HTR-8/SVneo (cell line): ENCODE results near the gene KRT31.
"Not testable (repeated sequence)": the region's sequence is repeated elsewhere in the genome, so short reads cannot be mapped to it uniquely, and the experiment has no call there.

Experiments
- DNase-seq: peaks from one replicate; pipeline ENCODE4 v3.0.0; 2011; ENCODE audit warnings: low spot score, mixed read lengths; ENCODE audit not compliant: insufficient read length
- FAIRE-seq: peaks from 2 replicates; lab custom pipeline; 2011; peaks lifted over from hg19 to GRCh38; lab: Jason Lieb, UNC

KRT31 gene

DNA sequence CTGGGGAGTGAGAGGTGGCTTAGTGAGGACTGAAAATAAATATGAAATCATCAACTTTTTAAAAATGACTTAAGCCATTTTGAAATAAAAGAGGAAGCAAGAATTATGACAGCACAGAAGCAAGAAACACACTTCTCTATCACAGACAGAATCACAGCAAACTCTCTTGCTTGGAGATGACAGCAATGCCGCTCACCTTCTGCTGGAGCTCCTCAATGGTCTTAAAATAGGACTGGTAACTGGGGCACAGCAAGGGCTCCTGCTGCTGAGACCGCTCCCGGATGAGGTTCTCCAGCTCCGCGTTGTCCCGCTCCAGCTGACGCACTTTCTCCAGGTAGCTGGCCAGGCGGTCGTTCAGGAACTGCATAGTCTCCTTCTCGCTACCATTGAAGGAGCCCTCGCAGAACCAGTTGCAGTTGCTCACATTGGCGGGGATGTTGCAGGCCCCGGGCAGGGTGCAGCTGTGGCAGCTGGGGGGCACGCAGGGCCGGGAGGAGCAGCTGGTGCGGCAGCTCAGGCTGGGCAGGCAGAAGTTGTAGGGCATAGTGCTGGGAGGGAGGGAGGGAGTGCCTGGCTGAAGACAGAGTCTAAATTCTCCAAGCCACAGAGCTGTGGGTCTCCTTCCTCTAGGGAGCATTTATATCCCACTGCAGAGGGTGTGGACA, at the start of gene KRT31:
Gene KRT31 (minus strand): TSS at position 613 of the 665 bp plus-strand sequence. CDS start 69 bp downstream, at position 544.
- DNase-seq (no peak), FAIRE-seq (no peak)

DNA sequence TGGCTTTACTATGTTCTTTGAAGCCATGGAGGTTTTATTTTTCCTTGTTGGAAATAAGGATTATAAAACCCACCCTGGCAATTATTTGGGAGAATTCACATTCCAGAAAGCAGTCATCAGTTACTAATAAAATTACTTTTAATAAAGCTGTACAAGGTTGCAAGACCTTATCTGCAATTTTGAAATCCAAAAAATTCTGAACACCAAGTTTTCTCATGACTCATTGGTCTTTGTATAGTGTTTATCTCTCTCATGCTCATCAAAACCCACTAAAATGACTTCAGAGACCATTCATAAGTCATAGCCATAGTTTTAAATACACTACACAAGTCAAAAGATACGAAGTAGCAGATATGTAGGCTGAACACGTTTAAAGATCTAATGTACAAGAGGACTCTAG, 49.4 kb upstream of the KRT31 start:
- DNase-seq = no peak
- no peak for FAIRE-seq

DNA sequence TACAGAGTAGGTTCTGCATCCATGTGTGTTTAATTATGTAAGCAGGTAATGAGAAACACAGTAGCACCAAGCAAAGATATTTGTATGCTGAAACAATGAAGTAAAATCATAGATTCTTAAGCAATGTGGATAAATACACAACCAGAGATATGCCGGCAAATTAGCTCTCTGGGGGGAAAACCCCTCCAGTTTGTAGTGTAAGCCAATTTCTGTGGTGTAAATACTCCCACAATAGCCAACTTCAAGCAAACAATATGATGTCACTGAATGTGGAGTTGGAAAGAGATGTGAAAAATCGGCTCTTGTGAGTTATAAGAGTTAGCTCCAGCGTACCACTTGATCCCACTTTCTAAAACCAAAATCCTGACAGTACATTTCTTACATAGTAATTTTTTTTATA, 47.2 kb upstream of the KRT31 start:
- FAIRE-seq (no peak), DNase-seq (no peak)

DNA sequence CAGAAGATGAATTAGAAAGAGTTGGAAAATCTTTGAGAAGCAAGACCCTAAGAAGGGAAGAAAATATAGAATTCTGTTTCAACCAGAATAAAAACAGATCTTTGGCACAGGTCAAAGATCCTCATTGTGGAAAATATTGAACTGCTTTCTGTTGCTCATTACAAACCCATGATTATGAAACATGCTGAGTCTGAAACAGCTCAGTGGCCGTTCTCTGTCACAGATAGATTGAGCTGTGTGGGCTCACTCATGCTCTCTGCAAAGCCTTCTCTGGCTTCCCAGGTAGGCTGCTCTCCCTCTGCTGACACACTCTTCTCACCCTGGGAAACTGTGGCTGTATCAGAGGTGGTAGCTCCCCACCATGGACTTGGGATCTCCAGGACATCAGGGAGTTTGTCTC, 46.8 kb upstream of the KRT31 start:
- DNase-seq (no peak), FAIRE-seq (peak; percentile 28)

DNA sequence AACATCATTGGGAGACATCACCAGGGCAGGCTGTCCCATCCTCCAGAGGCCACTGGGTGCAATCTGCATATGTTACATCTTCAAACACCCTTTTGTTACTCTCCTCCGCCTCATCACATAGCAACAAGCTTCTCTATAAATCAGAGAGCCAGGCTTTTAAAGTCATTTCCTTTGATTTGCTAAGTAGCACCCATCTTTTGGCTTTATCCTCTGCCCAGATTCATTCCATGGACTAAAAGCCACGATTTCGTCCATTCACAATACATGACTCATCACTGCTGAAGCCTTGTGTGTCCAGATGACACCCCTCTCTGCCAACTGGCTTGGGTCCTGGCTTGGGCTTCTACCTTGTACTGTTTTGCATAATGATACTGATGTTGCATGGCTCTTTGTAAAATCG, 45.3 kb upstream of the KRT31 start:
- DNase-seq (peak; percentile 45), FAIRE-seq (peak; percentile 46)

- DNase-seq (no peak), FAIRE-seq (peak; percentile 83)
Observed at GRCh38 chr17:41440531-41441033, 43.2 kb upstream of the KRT31 start, which contains the start of gene KRT38. TSS of gene KRT38 (minus strand) at chr17:41440983. CDS start at chr17:41440921, 62 bp downstream.

GRCh38 chr17:41439375-41439774, 42.0 kb upstream of the KRT31 start:
- no peak for DNase-seq
- FAIRE-seq = no peak

GRCh38 chr17:41437769-41438168, 40.4 kb upstream of the KRT31 start:
- peak; percentile 20 for FAIRE-seq
- DNase-seq = no peak

DNA sequence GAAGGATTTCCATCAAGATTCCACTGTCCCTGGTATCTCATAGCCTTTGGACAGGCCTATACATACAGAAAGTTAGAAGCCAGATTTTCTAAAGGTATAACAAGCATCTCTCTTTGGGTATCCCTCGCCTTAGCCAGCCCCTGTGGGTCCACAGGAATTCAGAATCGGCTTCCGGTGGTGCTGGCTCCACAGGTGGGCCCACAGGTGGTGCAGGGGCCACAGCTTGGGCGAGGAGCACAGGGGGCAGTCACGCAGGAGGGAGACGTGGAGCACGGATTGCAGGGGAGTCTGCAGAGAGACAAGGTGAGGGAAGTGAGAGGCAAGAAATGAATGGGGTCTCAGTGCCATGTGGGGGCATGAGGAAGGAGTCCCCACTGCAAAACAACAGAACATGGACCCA, 39.8 kb upstream of the KRT31 start:
- FAIRE-seq (no peak), DNase-seq (no peak)

- DNase-seq (no peak), FAIRE-seq (peak; percentile 4)
Observed at GRCh38 chr17:41434415-41434814, 37.0 kb upstream of the KRT31 start.

GRCh38 chr17:41434005-41434404, 36.6 kb upstream of the KRT31 start:
- FAIRE-seq = no peak

GRCh38 chr17:41433586-41433985, 36.2 kb upstream of the KRT31 start:
- FAIRE-seq (no peak), DNase-seq (no peak)

More at GRCh38 chr17:41434005-41434404, 36.6 kb upstream of the KRT31 start:
- no peak for DNase-seq

- FAIRE-seq, DNase-seq: not testable (repeated sequence)
Observed at GRCh38 chr17:41430376-41430775, 33.0 kb upstream of the KRT31 start.

GRCh38 chr17:41429667-41430066, 32.3 kb upstream of the KRT31 start:
- FAIRE-seq (peak; percentile 63), DNase-seq (no peak)

DNA sequence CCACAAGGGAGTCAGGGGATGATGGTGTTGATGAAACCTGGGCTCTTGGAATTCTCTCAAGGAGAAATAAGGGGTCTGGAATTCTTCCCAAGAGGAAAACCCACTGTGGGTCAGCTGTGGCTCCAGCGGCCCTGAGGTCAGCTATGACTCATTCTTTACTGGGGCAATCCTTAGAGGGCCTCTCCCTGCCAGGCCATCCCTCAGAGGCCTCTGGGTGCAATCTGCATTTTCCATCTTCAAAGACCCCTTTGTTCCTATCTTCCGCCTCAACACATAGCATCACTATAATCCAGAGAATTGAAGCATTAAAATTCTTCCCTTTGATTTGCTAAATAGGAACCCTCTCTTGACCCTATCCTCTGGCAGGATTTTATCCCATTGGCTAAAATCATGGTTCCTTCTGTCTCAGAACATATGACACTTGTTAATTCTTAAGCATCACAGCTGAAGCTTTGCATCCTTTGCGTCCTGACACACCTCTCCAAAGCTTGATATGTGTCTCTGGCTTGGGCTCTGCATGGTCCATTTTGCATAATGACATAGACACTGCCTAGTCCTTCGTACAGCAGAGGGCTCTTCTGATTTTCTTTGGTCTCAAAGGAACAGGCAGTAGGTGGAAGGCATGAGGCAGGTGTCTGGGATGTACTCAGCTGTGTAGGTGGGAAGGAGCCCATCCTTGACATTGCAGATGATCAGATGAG, 31.3 kb upstream of the KRT31 start:
- DNase-seq (no peak), FAIRE-seq (no peak)

DNA sequence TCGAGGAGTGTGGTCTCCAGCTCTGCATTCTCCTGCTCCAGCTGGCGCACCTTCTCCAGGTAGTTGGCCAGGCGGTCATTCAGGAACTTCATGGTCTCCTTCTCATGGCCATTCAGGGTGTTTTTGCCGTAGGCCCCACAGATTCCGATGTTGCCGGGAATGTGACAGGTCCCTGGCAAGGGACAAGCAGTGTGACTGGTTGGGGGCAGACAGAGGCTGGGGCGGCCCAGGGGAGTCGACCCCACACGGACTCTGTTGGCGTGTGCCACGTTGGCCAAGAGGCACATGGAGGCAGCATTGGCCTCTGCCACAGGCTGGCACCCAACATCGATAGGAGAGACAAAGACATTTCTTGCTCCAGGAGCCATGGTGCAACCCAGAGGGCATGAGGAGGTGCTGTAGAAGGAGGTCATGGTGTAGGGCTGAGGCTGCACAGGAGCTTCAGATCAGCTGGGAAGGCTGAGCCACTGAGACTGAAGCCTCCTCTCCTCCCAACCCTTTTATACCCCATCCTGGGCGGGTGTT, 26.8 kb upstream of the KRT31 start, which contains the start of gene KRT37:
Gene KRT37 (minus strand): TSS at position 475 of the 525 bp plus-strand sequence. CDS start 62 bp downstream, at position 413.
- FAIRE-seq (peak; percentile 69), DNase-seq (no peak)

- DNase-seq, FAIRE-seq: not testable (repeated sequence)
Observed at GRCh38 chr17:41422586-41422985, 25.2 kb upstream of the KRT31 start.

DNA sequence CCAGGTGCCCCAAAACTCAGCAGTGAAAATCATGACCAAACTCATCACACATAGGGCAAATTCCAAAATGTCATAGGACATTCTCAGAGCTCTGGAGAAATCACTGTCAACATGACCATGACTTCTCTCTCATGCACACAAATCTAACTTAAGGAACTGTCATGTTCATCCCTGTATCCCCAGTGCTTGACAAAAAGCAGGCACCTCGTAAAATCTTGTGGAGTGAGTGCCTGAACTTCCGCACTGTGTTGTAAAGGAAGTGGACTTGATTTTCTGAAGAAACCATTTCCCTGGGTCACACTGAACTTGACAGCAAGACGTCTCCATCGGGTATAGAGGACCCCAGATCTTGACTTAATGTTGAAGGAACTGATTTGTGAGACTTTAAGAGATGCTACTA, 24.2 kb upstream of the KRT31 start:
- DNase-seq (no peak), FAIRE-seq (no peak)

- FAIRE-seq = peak; percentile 72
- DNase-seq = peak; percentile 65
Observed at GRCh38 chr17:41421116-41421515, 23.7 kb upstream of the KRT31 start.

GRCh38 chr17:41420134-41420533, 22.7 kb upstream of the KRT31 start:
- FAIRE-seq = no peak
- no peak for DNase-seq

- FAIRE-seq (no peak), DNase-seq (no peak)
Observed at GRCh38 chr17:41419716-41420115, 22.3 kb upstream of the KRT31 start.
